Heart left ventricle (tissue), 16 donors: ENCODE measurements around the gene SLC6A7. TPM values are rescaled to one million over a fixed set of nuclear protein-coding genes. Genes with fewer than 3 reads are reported as not detected.

ENCODE experiments used
- ATAC-seq, 4 donors: fragments of 200-7000 bp; cut with Tn5 transposase; one replicate each; pipeline ENCODE4 v1.9.1; 2020 to 2022; ENCODE audit warnings: moderate library complexity in 4 of 4, mild to moderate bottlenecking in 3 of 4, moderate number of reproducible peaks in 1 of 4
- DNase-seq, 5 donors: peaks; one replicate each; pipeline ENCODE4 v3.0.0-alpha.2; 2020
- H3K27ac ChIP-seq, 12 donors: fragments of 200-600 bp; sonication (generic) in 4 of 12; one replicate each; pipeline versions ENCODE4 v1.5.0 to v1.8.0; 2016 to 2022; ENCODE audit warnings: mild to moderate bottlenecking in 2 of 12
- H3K27me3 ChIP-seq, 9 donors: fragments of 200-600 bp; sonication (generic) in 2 of 9; one replicate each; pipeline versions ENCODE4 v1.5.1 to v1.8.0; 2016 to 2022; ENCODE audit warnings: mild to moderate bottlenecking in 3 of 9
- H3K36me3 ChIP-seq, 9 donors: fragments of 200-600 bp; sonication (generic) in 2 of 9; one replicate each; pipeline versions ENCODE4 v1.5.0 to v1.8.0; 2018 to 2022; ENCODE audit warnings: mild to moderate bottlenecking in 2 of 9
- H3K4me1 ChIP-seq, 12 donors: fragments of 200-600 bp; sonication (generic) in 4 of 12; one replicate each; pipeline versions ENCODE4 v1.5.0 to v1.8.0; 2016 to 2022; ENCODE audit warnings: mild to moderate bottlenecking in 3 of 12
- H3K4me3 ChIP-seq, 12 donors: fragments of 200-600 bp; sonication (generic) in 4 of 12; one replicate each; pipeline versions ENCODE4 v1.5.0 to v1.8.0; 2017 to 2022; ENCODE audit warnings: mild to moderate bottlenecking in 9 of 12, moderate library complexity in 4 of 12
- H3K9me3 ChIP-seq, 12 donors: fragments of 200-600 bp; sonication (generic) in 4 of 12; one replicate each; pipeline versions ENCODE4 v1.5.0 to v1.8.0; 2016 to 2022; ENCODE audit warnings: mild to moderate bottlenecking in 1 of 12
- CTCF ChIP-seq, 12 donors: fragments of 200-600 bp; sonication (generic) in 4 of 12; IDR thresholded peaks; one replicate each; pipeline versions ENCODE4 v1.5.0 to v1.8.0; 2018 to 2022; ENCODE audit warnings: antibody characterized with exemption in 12 of 12, mild to moderate bottlenecking in 5 of 12
- POLR2A ChIP-seq, 2 donors: fragments of 450-650 bp; IDR thresholded peaks; one replicate each; pipeline ENCODE4 v1.6.1; 2017; ENCODE audit warnings: antibody characterized with exemption in 2 of 2, mild to moderate bottlenecking in 2 of 2, moderate library complexity in 2 of 2
- WGBS, 4 donors: extraction: QIAGEN DNeasy Blood & Tissue Kit in 2 of 4; methylation state at CpG; one replicate each; pipeline versions ENCODE4 v1.1.5 to v1.1.7; 2013 to 2018; 5-methylcytosine and 5-hydroxymethylcytosine counted together
- intact Hi-C, 10 donors: fragments of 100-400 bp; cut with DNase I; formaldehyde crosslinking; loops; one replicate each; pipeline versions ENCODE4 v1.11.1 to v1.14.2; 2022
- polyA plus RNA-seq, 2 donors: library from polyadenylated mRNA; stranded (reverse); fragments of 200-250 nt; gene quantifications; one replicate each; pipeline ENCODE4 v1.2.3, GENCODE V29; 2013
- total RNA-seq, 9 donors: library from RNA; depleted of rRNA in 2 of 9; stranded (reverse); fragments of >200 nt in 2 of 9; fragmentation: NEBNext Ultra II Directional in 3 of 9; extraction: Animal tissue kit (Norgen Biotek cat#: 25700) in 3 of 9; gene quantifications; one replicate each; pipeline versions ENCODE4 v1.1.0 to v1.2.4, GENCODE V29; 2016 to 2023
- donor health status: ischemic (EF 13 %, LVEDD 7.1; RV severe dilation, severe dysfunction).
- donor health status: healthy with polysubstance abuse.
- donor health status: DM: no; HTN: yes; CAD: no.
- donor health status: DM: no; HTN: no; CAD: no.
- donor health status: ischemic (EF 25% LVEDD 6.9; RV normal size, moderate dysfunction).
- donor health status: ischemic (EF 25% LVEDD 5.7; RV mildly dilated, moderate dysfunction).
- donor health status: healthy.
- donor health status: DM: yes; HTN: yes; CAD: no.
- donor health status: ischemic (EF 35%, LVEDD 5.7; RV mildly dilated, moderate dysfunction).
- donor health status: nonischemic (EF 11% LVEDD 7.7; RV severe dilation, severe dysfunction).
- donor health status: DM: yes; HTN: yes; CAD: no.
- donor health status: PGD.
- donor health status: ischemic (EF 29% LVEDD 5.4; RV normal size, mild dysfunction).
- donor health status: nonischemic (EF 23%, LVEDD 6.1; RV moderate dilation, normal function).

The SLC6A7 gene
- total and polyA plus RNA-seq, 11 donors = not detected

GRCh38 chr5:150215979-150216944, 26.4 kb downstream of the SLC6A7 start:
- no peaks in the 10 kb centered on the region for H3K27me3 ChIP-seq
- H3K4me3 ChIP-seq = no peak overlapping the region
- no peak for DNase-seq
- WGBS, 4 donors = 69 to 83% (median 76%) methylated on average over 10 of the region's 10 CpGs
- H3K4me1 ChIP-seq = peaks cover 0 to 46% (median 20%) of the 10 kb centered on the region in 12 donors
- TF ChIP-seq CTCF (IDR thresholded peaks at IDR 0.05) (no peak), POLR2A (IDR thresholded peaks at IDR 0.05) (no peak)
- H3K36me3 ChIP-seq = no peaks in the 10 kb centered on the region
- H3K9me3 ChIP-seq = no peaks in the 10 kb centered on the region
- no peak overlapping the region for H3K27ac ChIP-seq
- ATAC-seq = no peak
- intact Hi-C loops = loop anchor here (2.0 to 10.0 kb wide), 8 partner anchors 55 to 581 kb away; no protein-coding TSS in a partner anchor

- Histone ChIP-seq H3K9me3 (no peaks in the 10 kb centered on the region), H3K27me3 (no peaks in the 10 kb centered on the region), H3K4me1 (peaks cover 0 to 38% (median 17%) of the 10 kb centered on the region in 12 donors), H3K36me3 (no peaks in the 10 kb centered on the region), H3K27ac (no peak overlapping the region), H3K4me3 (no peak overlapping the region)
- intact Hi-C loops = loop anchor here (2.0 to 10.0 kb wide), 8 partner anchors 56 to 582 kb away; no protein-coding TSS in a partner anchor
- DNase-seq (no peak), ATAC-seq (no peak)
- TF ChIP-seq POLR2A (IDR thresholded peaks at IDR 0.05) = no peak
- TF ChIP-seq CTCF (IDR thresholded peaks at IDR 0.05) = no peak
- 74 to 93% (median 92%) methylated on average over 2 of the region's 2 CpGs for WGBS, 4 donors
Observed at GRCh38 chr5:150217038-150217437, 27.2 kb downstream of the SLC6A7 start.

- intact Hi-C loops = loop anchor here (1.0 to 10.0 kb wide), 13 partner anchors 57 to 583 kb away; no protein-coding TSS in a partner anchor
- H3K27ac ChIP-seq = peak overlapping the region in 1 of 12 donors; percentile 7
- H3K4me1 ChIP-seq = peaks cover 0 to 34% (median 17%) of the 10 kb centered on the region in 12 donors
- no peaks in the 10 kb centered on the region for H3K9me3 ChIP-seq
- peak; percentile 84 to 89 (median 85) for DNase-seq
- TF ChIP-seq POLR2A (IDR thresholded peaks at IDR 0.05) (no peak), CTCF (IDR thresholded peaks at IDR 0.05) (peak; percentile 88 to 97 (median 93))
- WGBS, 4 donors = 28 to 36% (median 29%) methylated on average over 10 of the region's 10 CpGs
- H3K27me3 ChIP-seq = no peaks in the 10 kb centered on the region
- H3K4me3 ChIP-seq = no peak overlapping the region
- ATAC-seq = peak; percentile 77 to 88 (median 82)
- no peaks in the 10 kb centered on the region for H3K36me3 ChIP-seq
Observed at GRCh38 chr5:150217873-150218692, 28.2 kb downstream of the SLC6A7 start.
